ENCODE measurements around the gene TMEM213. TPM values are rescaled to one million over a fixed set of nuclear protein-coding genes. Genes with fewer than 3 reads are reported as not detected.

The TMEM213 gene
- polyA plus RNA-seq, 1 donor from 2014 or later: not detected

- Histone ChIP-seq H3K9ac (ENCODE audit: low read length) (no peak overlapping the region), H3K4me3 (ENCODE audit: low read length) (no peak overlapping the region), H3K79me2 (replicated peaks; ENCODE audit: insufficient read depth, low read length) (no peaks in the 10 kb centered on the region), H3K9me2 (ENCODE audit: insufficient read depth, low read length) (no peaks in the 10 kb centered on the region), H4K20me1 (ENCODE audit: insufficient read depth) (no peaks in the 10 kb centered on the region), H3F3A (ENCODE audit: insufficient read depth, low read length, poor library complexity, severe bottlenecking) (no peaks in the 10 kb centered on the region), H3K4me2 (ENCODE audit: low read length) (no peak overlapping the region), H3K36me3 (ENCODE audit: insufficient read depth, low read length) (no peaks in the 10 kb centered on the region), H3K27ac (ENCODE audit: low read length) (no peak overlapping the region), H3K9me3 (ENCODE audit: low read length) (no peaks in the 10 kb centered on the region), H3K27me3 (ENCODE audit: insufficient read depth, low read depth, low read length) (no peaks in the 10 kb centered on the region), H2AFZ (ENCODE audit: low read depth, low read length) (no peak overlapping the region)
- TF ChIP-seq MXI1 (conservative IDR thresholded peaks at IDR 0.05; ENCODE audit: poor library complexity, severe bottlenecking) (no peak), TAF1 (IDR thresholded peaks at IDR 0.05; ENCODE audit: low read depth) (no peak), REST (IDR thresholded peaks at IDR 0.05; ENCODE audit: borderline replicate concordance) (no peak), CTCF (IDR thresholded peaks at IDR 0.05; ENCODE audit: poor library complexity, severe bottlenecking) (no peak), POLR2AphosphoS5 (IDR thresholded peaks at IDR 0.05) (no peak), RAD21 (conservative IDR thresholded peaks at IDR 0.05) (no peak), EZH2 (IDR thresholded peaks at IDR 0.05; ENCODE audit: borderline replicate concordance, insufficient read depth, low read length, poor library complexity, severe bottlenecking) (no peak)
These were observed 29.6 kb upstream of the TMEM213 start for GRCh38 chr7:138768241-138768640.

- no peak overlapping the region for H3K9ac ChIP-seq (ENCODE audit: low read length)
- TF ChIP-seq CTCF (IDR thresholded peaks at IDR 0.05; ENCODE audit: poor library complexity, severe bottlenecking) (no peak), RAD21 (conservative IDR thresholded peaks at IDR 0.05) (no peak), POLR2AphosphoS5 (IDR thresholded peaks at IDR 0.05) (no peak), REST (IDR thresholded peaks at IDR 0.05; ENCODE audit: borderline replicate concordance) (no peak)
- no peaks in the 10 kb centered on the region for H3K79me2 ChIP-seq (replicated peaks; ENCODE audit: insufficient read depth, low read length)
- H3K36me3 ChIP-seq (ENCODE audit: insufficient read depth, low read length): no peaks in the 10 kb centered on the region
- no peaks in the 10 kb centered on the region for H3K27me3 ChIP-seq (ENCODE audit: insufficient read depth, low read depth, low read length)
- H3K4me3 ChIP-seq (ENCODE audit: low read length): no peak overlapping the region
- H3K9me3 ChIP-seq (ENCODE audit: low read length): no peaks in the 10 kb centered on the region
- no peak overlapping the region for H3K27ac ChIP-seq (ENCODE audit: low read length)
- H3K9me2 ChIP-seq (ENCODE audit: insufficient read depth, low read length): no peaks in the 10 kb centered on the region
- no peaks in the 10 kb centered on the region for H4K20me1 ChIP-seq (ENCODE audit: insufficient read depth)
- no peak overlapping the region for H2AFZ ChIP-seq (ENCODE audit: low read depth, low read length)
- no peaks in the 10 kb centered on the region for H3F3A ChIP-seq (ENCODE audit: insufficient read depth, low read length, poor library complexity, severe bottlenecking)
- H3K4me2 ChIP-seq (ENCODE audit: low read length): no peak overlapping the region
These were observed 26.9 kb upstream of the TMEM213 start for GRCh38 chr7:138770904-138771303.
